GM12872 (cell line): ENCODE results near the gene RUNX3.

Experiments used
- CTCF ChIP-seq: IDR thresholded peaks from 3 replicates; pipeline ENCODE4 v1.5.1; 2011; ENCODE audit warnings: low read depth, mild to moderate bottlenecking, low read length, moderate library complexity; ENCODE audit not compliant: insufficient read depth

RUNX3 gene

GRCh38 chr1:24931468-24932231, 1.6 kb upstream of the RUNX3 start:
- TF ChIP-seq CTCF: no peak

- TF ChIP-seq CTCF: no peak
Measured at GRCh38 chr1:24931146-24931467, 1.0 kb upstream of the RUNX3 start.

- TF ChIP-seq CTCF: no peak
Measured at GRCh38 chr1:24929398-24930259, 447 bp downstream of the RUNX3 start.

GRCh38 chr1:24928689-24929397, 1.2 kb downstream of the RUNX3 start:
- no peak for TF ChIP-seq CTCF

- TF ChIP-seq CTCF: no peak
Measured at GRCh38 chr1:24927988-24928688, 1.9 kb downstream of the RUNX3 start.

GRCh38 chr1:24927473-24927872, 2.6 kb downstream of the RUNX3 start:
- no peak for TF ChIP-seq CTCF

GRCh38 chr1:24926563-24927249, 3.4 kb downstream of the RUNX3 start:
- TF ChIP-seq CTCF: peak; percentile 34; the same call in 1 of the 3 replicates
